B cell (primary cell): Measurements from ENCODE around the gene CCDC85A. TPM values are rescaled to one million over a fixed set of nuclear protein-coding genes. Genes with fewer than 3 reads are reported as not detected.

Source experiments
- ATAC-seq: fragments of 200-7000 bp; cut with Tn5 transposase; one replicate; pipeline ENCODE4 v1.10.0; 2021; ENCODE audit warnings: low read depth, mild to moderate bottlenecking, moderate number of reproducible peaks, moderate library complexity
- CTCF ChIA-PET: fragments of 350-600 bp; sonication (Branson Sonifier 250); formaldehyde crosslinking; loops from one replicate; lab custom pipeline; 2021; ENCODE audit warnings: antibody characterized with exemption, inconsistent platforms; lab: Charles Lee
- POLR2A ChIA-PET: fragments of 350-600 bp; sonication (Branson Sonifier 250); formaldehyde crosslinking; loops from one replicate; lab custom pipeline; 2021; ENCODE audit warnings: antibody characterized with exemption; lab: Charles Lee
- DNase-seq: peaks from one replicate; pipeline ENCODE4 v3.0.0; 2013
- H2AFZ ChIP-seq: 2 replicates; pipeline ENCODE4 v1.6.1; 2012; ENCODE audit warnings: mild to moderate bottlenecking, low read depth, low read length; ENCODE audit not compliant: insufficient read depth, poor library complexity, severe bottlenecking
- H3K27ac ChIP-seq, 2 donors: 1 replicate in 1 of 2; 2 replicates in 1 of 2; pipeline ENCODE4 v1.5.1; 2012 to 2013; ENCODE audit warnings: low read length in 2 of 2, mild to moderate bottlenecking in 2 of 2, moderate library complexity in 1 of 2
- H3K27me3 ChIP-seq, 4 experiments: fragments of 200-600 bp in 1 of 4; sonication (generic) in 1 of 4; replicated peaks in 1 of 4; 1 replicate in 2 of 4; 2 replicates in 2 of 4; pipeline versions ENCODE4 v1.6.1 to v1.7.0; 2013 to 2016; ENCODE audit warnings: low read length in 3 of 4, mild to moderate bottlenecking in 2 of 4, mixed read lengths in 1 of 4, moderate library complexity in 1 of 4; ENCODE audit not compliant: insufficient read depth in 4 of 4, control insufficient read depth in 3 of 4; ENCODE audit errors: control extremely low read depth in 1 of 4
- H3K36me3 ChIP-seq, 2 experiments: replicated peaks in 1 of 2; 1 replicate in 1 of 2; 2 replicates in 1 of 2; pipeline versions ENCODE4 v1.6.1 to v1.7.1; 2013; ENCODE audit warnings: low read length in 1 of 2; ENCODE audit not compliant: insufficient read depth in 2 of 2, control insufficient read depth in 1 of 2; ENCODE audit errors: control extremely low read depth in 1 of 2, extremely low read depth in 1 of 2
- H3K4me1 ChIP-seq, 2 donors: fragments of 200-600 bp in 1 of 2; sonication (generic) in 1 of 2; 1 replicate in 1 of 2; 2 replicates in 1 of 2; pipeline versions ENCODE4 v1.5.1 to v1.6.1; 2013 to 2017; ENCODE audit warnings: low read length in 2 of 2; ENCODE audit not compliant: control insufficient read depth in 2 of 2, insufficient read depth in 2 of 2
- H3K4me2 ChIP-seq: replicated peaks from 2 replicates; pipeline ENCODE3; 2012; ENCODE audit warnings: mild to moderate bottlenecking, low read depth, low read length; ENCODE audit not compliant: poor library complexity, severe bottlenecking
- H3K4me3 ChIP-seq, 5 experiments: fragments of 200-600 bp in 1 of 5; sonication (generic) in 1 of 5; 1 replicate in 3 of 5; 2 replicates in 2 of 5; pipeline versions ENCODE4 v1.5.1 to v1.7.0; 2011 to 2016; ENCODE audit warnings: low read length in 4 of 5, mild to moderate bottlenecking in 4 of 5, low read depth in 2 of 5, control low read depth in 1 of 5, moderate library complexity in 1 of 5; ENCODE audit not compliant: insufficient read depth in 1 of 5; ENCODE audit errors: control extremely low read depth in 1 of 5, extremely low read depth in 1 of 5
- H3K79me2 ChIP-seq: fragments of 200-600 bp; sonication (generic); one replicate; pipeline ENCODE4 v1.6.0; 2016; ENCODE audit warnings: low read length; ENCODE audit not compliant: control insufficient read depth, insufficient read depth
- H3K9ac ChIP-seq: fragments of 200-600 bp; sonication (generic); 2 replicates; pipeline ENCODE4 v1.6.1; 2017; ENCODE audit warnings: mild to moderate bottlenecking, low read length, moderate library complexity
- H3K9me3 ChIP-seq, 3 donors: one replicate each; pipeline versions ENCODE4 v1.6.1 to v1.7.1; 2013; ENCODE audit warnings: low read length in 2 of 3; ENCODE audit not compliant: control insufficient read depth in 2 of 3, insufficient read depth in 1 of 3; ENCODE audit errors: control extremely low read depth in 1 of 3
- H4K20me1 ChIP-seq: 2 replicates; pipeline ENCODE4 v1.6.0; 2012; ENCODE audit warnings: mild to moderate bottlenecking, low read length; ENCODE audit not compliant: insufficient read depth, control insufficient read depth, poor library complexity, severe bottlenecking
- H3K27ac Mint-ChIP-seq: one replicate; pipeline ENCODE4 v1.8.0; 2021; ENCODE audit warnings: mixed read lengths
- H3K27me3 Mint-ChIP-seq: one replicate; pipeline ENCODE4 v1.8.0; 2021; ENCODE audit warnings: mixed read lengths
- H3K4me1 Mint-ChIP-seq: one replicate; pipeline ENCODE4 v1.8.0; 2021; ENCODE audit warnings: mixed read lengths
- H3K4me3 Mint-ChIP-seq: one replicate; pipeline ENCODE4 v1.8.0; 2021; ENCODE audit warnings: mixed read lengths
- H3K9me3 Mint-ChIP-seq: one replicate; pipeline ENCODE4 v1.8.0; 2022; ENCODE audit warnings: mixed read lengths; ENCODE audit not compliant: insufficient read depth
- CTCF ChIP-seq: fragments of 200-600 bp; IDR thresholded peaks from one replicate; pipeline ENCODE4 v1.8.0; 2022; ENCODE audit warnings: antibody characterized with exemption, mild to moderate bottlenecking
- EZH2 ChIP-seq: IDR thresholded peaks from 2 replicates; pipeline ENCODE4 v1.6.1; 2012; ENCODE audit warnings: borderline replicate concordance, low read depth, mild to moderate bottlenecking, moderate library complexity, low read length; ENCODE audit not compliant: insufficient read depth, poor library complexity, severe bottlenecking
- WGBS: methylation state at CpG from one replicate; pipeline ENCODE4 v1.1.5; 2013; ENCODE audit warnings: missing lambda C conversion rate; ENCODE audit not compliant: insufficient coverage; 5-methylcytosine and 5-hydroxymethylcytosine counted together
- intact Hi-C: fragments of 100-400 bp; cut with micrococcal nuclease; formaldehyde crosslinking; loops from one replicate; pipeline ENCODE4 v1.10.0; 2022
- polyA plus RNA-seq: library from polyadenylated mRNA; depleted of rRNA; stranded (reverse); fragments of >200 nt; gene quantifications from 2 replicates; pipeline ENCODE4 v1.2.3, GENCODE V29; 2012
- total RNA-seq, 2 donors: library from RNA; stranded (reverse); fragments of 120-200 nt in 1 of 2; gene quantifications; 1 replicate in 1 of 2; 2 replicates in 1 of 2; pipeline versions ENCODE4 v1.2.3 to v1.2.4, GENCODE V29; 2013 to 2022

CCDC85A gene
- total and polyA plus RNA-seq, 2 donors (not counting 1 experiment from before 2014, with no cell fraction given), result 0.15 TPM; not detected in 1

DNA sequence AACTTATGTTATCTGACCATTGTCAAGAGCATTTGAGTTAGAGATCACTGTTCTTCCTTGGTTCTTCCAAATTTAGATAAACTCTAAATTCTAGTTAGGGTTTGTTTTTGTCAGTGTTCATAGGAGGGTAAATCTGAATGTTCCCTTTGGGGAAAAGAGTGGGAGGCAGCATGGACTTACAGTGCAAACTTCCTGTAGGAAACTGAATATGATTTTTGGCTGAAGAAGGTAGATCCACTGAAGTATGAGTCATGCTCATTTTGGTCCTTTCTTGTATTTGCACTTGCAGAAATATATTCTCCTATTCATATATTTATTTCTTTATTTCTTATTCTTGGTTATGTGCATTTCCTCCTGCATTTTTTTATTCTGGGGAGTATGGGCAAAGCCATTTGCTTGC lies 27.3 kb downstream of the CCDC85A start:
- no peak overlapping the region for H3K4me3 Mint-ChIP-seq
- DNase-seq (no peak), ATAC-seq (no peak)
- Histone ChIP-seq H3K36me3 (no peaks in the 10 kb centered on the region), H3K27ac (no peak overlapping the region), H3K27me3 (no peaks in the 10 kb centered on the region), H3K9me3 (no peaks in the 10 kb centered on the region), H3K4me3 (no peak overlapping the region), H3K9ac (no peak overlapping the region), H2AFZ (no peak overlapping the region), H3K4me2 (no peak overlapping the region), H4K20me1 (no peaks in the 10 kb centered on the region), H3K79me2 (no peaks in the 10 kb centered on the region), H3K4me1 (no peaks in the 10 kb centered on the region)
- ChIA-PET POLR2A (no interaction called here), CTCF (no interaction called here)
- no peaks in the 10 kb centered on the region for H3K4me1 Mint-ChIP-seq
- H3K27ac Mint-ChIP-seq, result no peak overlapping the region
- intact Hi-C loops, result no loop called here
- TF ChIP-seq EZH2, result no peak
- no peak for TF ChIP-seq CTCF
- H3K9me3 Mint-ChIP-seq, result no peaks in the 10 kb centered on the region
- H3K27me3 Mint-ChIP-seq, result no peaks in the 10 kb centered on the region

GRCh38 chr2:56215911-56216310 lies 32.1 kb downstream of the CCDC85A start:
- POLR2A ChIA-PET, result no interaction called here
- TF ChIP-seq EZH2, result no peak
- TF ChIP-seq CTCF, result no peak
- H3K9ac ChIP-seq, result no peak overlapping the region
- H3K4me1 ChIP-seq, result no peaks in the 10 kb centered on the region
- ATAC-seq (no peak), DNase-seq (no peak)
- no peak overlapping the region for H2AFZ ChIP-seq
- H3K79me2 ChIP-seq, result no peaks in the 10 kb centered on the region
- no peak overlapping the region for H3K27ac ChIP-seq
- no peak overlapping the region for H3K4me2 ChIP-seq
- H3K4me3 Mint-ChIP-seq, result no peak overlapping the region
- H3K27me3 ChIP-seq, result no peaks in the 10 kb centered on the region
- no peaks in the 10 kb centered on the region for H4K20me1 ChIP-seq
- H3K4me3 ChIP-seq, result no peak overlapping the region
- no peak overlapping the region for H3K27ac Mint-ChIP-seq
- intact Hi-C loops, result no loop called here
- H3K27me3 Mint-ChIP-seq, result no peaks in the 10 kb centered on the region
- H3K9me3 Mint-ChIP-seq, result peaks cover 2% of the 10 kb centered on the region
- H3K36me3 ChIP-seq, result no peaks in the 10 kb centered on the region
- CTCF ChIA-PET, result interaction anchor here (0.7 kb wide), 1 partner anchor 73 kb away, joined by 3 read pairs; no protein-coding TSS in a partner anchor
- H3K9me3 ChIP-seq, result no peaks in the 10 kb centered on the region
- no peaks in the 10 kb centered on the region for H3K4me1 Mint-ChIP-seq
- no CpG with 5 or more reads among the region's 2 CpGs for WGBS
